ENCODE data around the gene IL13RA1. TPM values are rescaled to one million over a fixed set of nuclear protein-coding genes. Genes with fewer than 3 reads are reported as not detected.
A peak's percentile ranks its signal among the peaks of the same experiment; 100 is the strongest.
"Not testable (repeated sequence)": the region's sequence is repeated elsewhere in the genome, so short reads cannot be mapped to it uniquely, and the experiment has no call there.

Gene IL13RA1
- total and polyA plus RNA-seq, 2 donors, result 14.4 to 38.5 TPM

- DNase-seq (ENCODE audit: low read depth in 6 of 9, low spot score in 9 of 9), result no peak
- no peak overlapping the region for H3K27ac ChIP-seq (ENCODE audit: low read depth in 1 of 2, low read length in 1 of 2)
- 67% methylated on average over 3 of the region's 3 CpGs for WGBS
- H3K9me3 ChIP-seq (ENCODE audit: control insufficient read depth in 2 of 2, insufficient read depth in 1 of 2, low read length in 1 of 2), result no peaks in the 10 kb centered on the region
- H3K4me3 ChIP-seq (ENCODE audit: low read length in 2 of 2), result no peak overlapping the region
- H3K27me3 ChIP-seq (ENCODE audit: control insufficient read depth in 2 of 2, insufficient read depth in 1 of 2, low read length in 1 of 2), result peaks cover 4 to 22% of the 10 kb centered on the region in 2 donors
- no peaks in the 10 kb centered on the region for H3K4me1 ChIP-seq (ENCODE audit: control insufficient read depth in 2 of 2, insufficient read depth in 2 of 2, low read length in 2 of 2)
- no peaks in the 10 kb centered on the region for H3K36me3 ChIP-seq (ENCODE audit: control insufficient read depth in 2 of 2, insufficient read depth in 2 of 2, low read length in 1 of 2)
Observed at GRCh38 chrX:118723376-118723775, 4.0 kb upstream of the IL13RA1 start.

- H3K27ac ChIP-seq (ENCODE audit: low read depth in 1 of 2, low read length in 1 of 2), result no peak overlapping the region
Observed at GRCh38 chrX:118724365-118724764, 3.0 kb upstream of the IL13RA1 start.

GRCh38 chrX:118724775-118725174 is 2.6 kb upstream of the IL13RA1 start:
- Histone ChIP-seq H3K4me3 (ENCODE audit: low read length in 2 of 2) (no peak overlapping the region), H3K27me3 (ENCODE audit: control insufficient read depth in 2 of 2, insufficient read depth in 1 of 2, low read length in 1 of 2) (peaks cover 4 to 33% of the 10 kb centered on the region in 2 donors), H3K27ac (ENCODE audit: low read depth in 1 of 2, low read length in 1 of 2) (no peak overlapping the region), H3K36me3 (ENCODE audit: control insufficient read depth in 2 of 2, insufficient read depth in 2 of 2, low read length in 1 of 2) (no peaks in the 10 kb centered on the region), H3K9me3 (ENCODE audit: control insufficient read depth in 2 of 2, insufficient read depth in 1 of 2, low read length in 1 of 2) (no peaks in the 10 kb centered on the region), H3K4me1 (ENCODE audit: control insufficient read depth in 2 of 2, insufficient read depth in 2 of 2, low read length in 2 of 2) (no peaks in the 10 kb centered on the region)
- DNase-seq (ENCODE audit: low read depth in 6 of 9, low spot score in 9 of 9), result no peak
- 79% methylated on average over 7 of the region's 7 CpGs for WGBS

More at GRCh38 chrX:118724365-118724764, 3.0 kb upstream of the IL13RA1 start:
- Histone ChIP-seq H3K36me3 (ENCODE audit: control insufficient read depth in 2 of 2, insufficient read depth in 2 of 2, low read length in 1 of 2) (no peaks in the 10 kb centered on the region), H3K4me3 (ENCODE audit: low read length in 2 of 2) (no peak overlapping the region), H3K9me3 (ENCODE audit: control insufficient read depth in 2 of 2, insufficient read depth in 1 of 2, low read length in 1 of 2) (no peaks in the 10 kb centered on the region), H3K27me3 (ENCODE audit: control insufficient read depth in 2 of 2, insufficient read depth in 1 of 2, low read length in 1 of 2) (peaks cover 4 to 30% of the 10 kb centered on the region in 2 donors), H3K4me1 (ENCODE audit: control insufficient read depth in 2 of 2, insufficient read depth in 2 of 2, low read length in 2 of 2) (no peaks in the 10 kb centered on the region)
- WGBS, result 65% methylated on average over 5 of the region's 5 CpGs
- DNase-seq (ENCODE audit: low read depth in 6 of 9, low spot score in 9 of 9), result no peak

GRCh38 chrX:118726396-118726795 is 1.0 kb upstream of the IL13RA1 start:
- Histone ChIP-seq H3K4me3 (ENCODE audit: low read length in 2 of 2) (no peak overlapping the region), H3K27ac (ENCODE audit: low read depth in 1 of 2, low read length in 1 of 2) (no peak overlapping the region), H3K4me1 (ENCODE audit: control insufficient read depth in 2 of 2, insufficient read depth in 2 of 2, low read length in 2 of 2) (no peaks in the 10 kb centered on the region), H3K9me3 (ENCODE audit: control insufficient read depth in 2 of 2, insufficient read depth in 1 of 2, low read length in 1 of 2) (no peaks in the 10 kb centered on the region), H3K36me3 (ENCODE audit: control insufficient read depth in 2 of 2, insufficient read depth in 2 of 2, low read length in 1 of 2) (no peaks in the 10 kb centered on the region), H3K27me3 (ENCODE audit: control insufficient read depth in 2 of 2, insufficient read depth in 1 of 2, low read length in 1 of 2) (peaks cover 4 to 40% of the 10 kb centered on the region in 2 donors)
- no peak for DNase-seq (ENCODE audit: low read depth in 6 of 9, low spot score in 9 of 9)
- 88% methylated on average over 3 of the region's 3 CpGs for WGBS

- H3K4me1 ChIP-seq (ENCODE audit: control insufficient read depth in 2 of 2, insufficient read depth in 2 of 2, low read length in 2 of 2), result no peaks in the 10 kb centered on the region
- 3% methylated on average over 66 of the region's 73 CpGs for WGBS
- DNase-seq (ENCODE audit: low read depth in 6 of 9, low spot score in 9 of 9), result no peak
Observed at GRCh38 chrX:118727686-118728339, 407 bp downstream of the IL13RA1 start.

GRCh38 chrX:118729042-118729652 is 1.7 kb downstream of the IL13RA1 start:
- no peaks in the 10 kb centered on the region for H3K9me3 ChIP-seq (ENCODE audit: control insufficient read depth in 2 of 2, insufficient read depth in 1 of 2, low read length in 1 of 2)
- H3K4me1 ChIP-seq (ENCODE audit: control insufficient read depth in 2 of 2, insufficient read depth in 2 of 2, low read length in 2 of 2), result no peaks in the 10 kb centered on the region
- no peaks in the 10 kb centered on the region for H3K36me3 ChIP-seq (ENCODE audit: control insufficient read depth in 2 of 2, insufficient read depth in 2 of 2, low read length in 1 of 2)
- no peak for DNase-seq (ENCODE audit: low read depth in 6 of 9, low spot score in 9 of 9)
- no peak overlapping the region for H3K27ac ChIP-seq (ENCODE audit: low read depth in 1 of 2, low read length in 1 of 2)
- WGBS, result 93% methylated on average over 3 of the region's 3 CpGs
- H3K27me3 ChIP-seq (ENCODE audit: control insufficient read depth in 2 of 2, insufficient read depth in 1 of 2, low read length in 1 of 2), result peaks cover 4 to 40% of the 10 kb centered on the region in 2 donors
- no peak overlapping the region for H3K4me3 ChIP-seq (ENCODE audit: low read length in 2 of 2)

More at GRCh38 chrX:118727686-118728339, 407 bp downstream of the IL13RA1 start:
- Histone ChIP-seq H3K4me3 (ENCODE audit: low read length in 2 of 2) (peak overlapping the region; percentile 22 to 36), H3K36me3 (ENCODE audit: control insufficient read depth in 2 of 2, insufficient read depth in 2 of 2, low read length in 1 of 2) (no peaks in the 10 kb centered on the region), H3K27me3 (ENCODE audit: control insufficient read depth in 2 of 2, insufficient read depth in 1 of 2, low read length in 1 of 2) (peaks cover 4 to 40% of the 10 kb centered on the region in 2 donors), H3K27ac (ENCODE audit: low read depth in 1 of 2, low read length in 1 of 2) (peak overlapping the region; percentile 24 to 31), H3K9me3 (ENCODE audit: control insufficient read depth in 2 of 2, insufficient read depth in 1 of 2, low read length in 1 of 2) (no peaks in the 10 kb centered on the region)

GRCh38 chrX:118730500-118731247 is 3.3 kb downstream of the IL13RA1 start:
- Histone ChIP-seq H3K9me3 (ENCODE audit: control insufficient read depth in 2 of 2, insufficient read depth in 1 of 2, low read length in 1 of 2) (no peaks in the 10 kb centered on the region), H3K27ac (ENCODE audit: low read depth in 1 of 2, low read length in 1 of 2) (no peak overlapping the region), H3K36me3 (ENCODE audit: control insufficient read depth in 2 of 2, insufficient read depth in 2 of 2, low read length in 1 of 2) (no peaks in the 10 kb centered on the region), H3K4me3 (ENCODE audit: low read length in 2 of 2) (no peak overlapping the region), H3K27me3 (ENCODE audit: control insufficient read depth in 2 of 2, insufficient read depth in 1 of 2, low read length in 1 of 2) (peaks cover 4 to 39% of the 10 kb centered on the region in 2 donors), H3K4me1 (ENCODE audit: control insufficient read depth in 2 of 2, insufficient read depth in 2 of 2, low read length in 2 of 2) (no peaks in the 10 kb centered on the region)
- 92% methylated on average over 4 of the region's 4 CpGs for WGBS
- no peak for DNase-seq (ENCODE audit: low read depth in 6 of 9, low spot score in 9 of 9)

GRCh38 chrX:118732551-118732950 is 5.1 kb downstream of the IL13RA1 start:
- H3K4me3 ChIP-seq (ENCODE audit: low read length in 2 of 2); H3K36me3 ChIP-seq (ENCODE audit: control insufficient read depth in 2 of 2, insufficient read depth in 2 of 2, low read length in 1 of 2); H3K9me3 ChIP-seq (ENCODE audit: control insufficient read depth in 2 of 2, insufficient read depth in 1 of 2, low read length in 1 of 2); H3K4me1 ChIP-seq (ENCODE audit: control insufficient read depth in 2 of 2, insufficient read depth in 2 of 2, low read length in 2 of 2); DNase-seq (ENCODE audit: low read depth in 6 of 9, low spot score in 9 of 9); H3K27ac ChIP-seq (ENCODE audit: low read depth in 1 of 2, low read length in 1 of 2): not testable (repeated sequence)
- H3K27me3 ChIP-seq (ENCODE audit: control insufficient read depth in 2 of 2, insufficient read depth in 1 of 2, low read length in 1 of 2), result peaks cover 0 to 25% of the 10 kb centered on the region in 2 donors
- 95% methylated on average over 3 of the region's 3 CpGs for WGBS

- H3K4me1 ChIP-seq (ENCODE audit: control insufficient read depth in 2 of 2, insufficient read depth in 2 of 2, low read length in 2 of 2), result no peaks in the 10 kb centered on the region
- DNase-seq (ENCODE audit: low read depth in 6 of 9, low spot score in 9 of 9), result no peak
- no peak overlapping the region for H3K4me3 ChIP-seq (ENCODE audit: low read length in 2 of 2)
- no peaks in the 10 kb centered on the region for H3K9me3 ChIP-seq (ENCODE audit: control insufficient read depth in 2 of 2, insufficient read depth in 1 of 2, low read length in 1 of 2)
- no peaks in the 10 kb centered on the region for H3K36me3 ChIP-seq (ENCODE audit: control insufficient read depth in 2 of 2, insufficient read depth in 2 of 2, low read length in 1 of 2)
- WGBS, result 94% methylated on average over 2 of the region's 2 CpGs
- no peak overlapping the region for H3K27ac ChIP-seq (ENCODE audit: low read depth in 1 of 2, low read length in 1 of 2)
- H3K27me3 ChIP-seq (ENCODE audit: control insufficient read depth in 2 of 2, insufficient read depth in 1 of 2, low read length in 1 of 2), result peaks cover 0 to 6% of the 10 kb centered on the region in 2 donors
Observed at GRCh38 chrX:118734909-118735308, 7.5 kb downstream of the IL13RA1 start.
